Measurements from ENCODE around the gene ANO5.

ANO5 gene

DNA sequence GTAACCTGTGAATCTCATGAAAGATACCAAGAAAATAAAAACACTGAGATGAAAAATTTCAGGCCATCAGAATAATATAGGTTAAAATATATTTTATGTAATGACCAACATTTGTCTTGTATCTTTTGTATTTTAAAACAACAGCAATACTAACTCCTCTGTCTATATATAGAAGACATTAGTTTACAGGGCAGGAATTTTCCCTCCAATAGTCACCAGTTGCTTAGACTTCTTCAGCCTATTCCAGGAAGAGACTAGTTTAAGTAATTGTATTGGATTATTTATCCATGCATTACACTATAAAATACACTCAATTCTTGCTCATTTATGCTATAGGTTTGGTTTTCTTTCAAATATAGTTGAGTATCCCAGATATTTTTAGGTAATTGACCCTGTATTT, 24.1 kb downstream of the ANO5 start:
- H3K4me3 ChIP-seq (ENCODE audit: low read depth, low read length), result no peak overlapping the region
- ChIA-PET POLR2A (no interaction called here), CTCF (no interaction called here)
- no peak for DNase-seq (ENCODE audit: low read depth, low spot score)
- no peak for TF ChIP-seq CTCF (IDR thresholded peaks at IDR 0.05; ENCODE audit: insufficient read depth, low read length, missing control alignments)

GRCh38 chr11:22221143-22221542, 28.3 kb downstream of the ANO5 start:
- no peak for DNase-seq (ENCODE audit: low read depth, low spot score)
- POLR2A ChIA-PET, result no interaction called here
- CTCF ChIA-PET, result no interaction called here
- no peak overlapping the region for H3K4me3 ChIP-seq (ENCODE audit: low read depth, low read length)
- no peak for TF ChIP-seq CTCF (IDR thresholded peaks at IDR 0.05; ENCODE audit: insufficient read depth, low read length, missing control alignments)

GRCh38 chr11:22225190-22225589, 32.3 kb downstream of the ANO5 start:
- no peak overlapping the region for H3K4me3 ChIP-seq (ENCODE audit: low read depth, low read length)
- ChIA-PET CTCF (no interaction called here), POLR2A (no interaction called here)
- TF ChIP-seq CTCF (IDR thresholded peaks at IDR 0.05; ENCODE audit: insufficient read depth, low read length, missing control alignments), result no peak
- DNase-seq (ENCODE audit: low read depth, low spot score), result no peak

- no peak for DNase-seq (ENCODE audit: low read depth, low spot score)
- no peak overlapping the region for H3K4me3 ChIP-seq (ENCODE audit: low read depth, low read length)
- no peak for TF ChIP-seq CTCF (IDR thresholded peaks at IDR 0.05; ENCODE audit: insufficient read depth, low read length, missing control alignments)
- POLR2A ChIA-PET, result no interaction called here
- CTCF ChIA-PET, result no interaction called here
These were observed 41.9 kb downstream of the ANO5 start for GRCh38 chr11:22234743-22235142.

- peak; percentile 50 for TF ChIP-seq CTCF (IDR thresholded peaks at IDR 0.05; ENCODE audit: insufficient read depth, low read length, missing control alignments)
- ChIA-PET POLR2A (no interaction called here), CTCF (interaction anchor here (0.8 to 1.5 kb wide), 4 partner anchors 33 to 544 kb away, joined by 3 to 7 read pairs (median 4); no protein-coding TSS in a partner anchor)
- no peak for DNase-seq (ENCODE audit: low read depth, low spot score)
- H3K4me3 ChIP-seq (ENCODE audit: low read depth, low read length), result no peak overlapping the region
These were observed 52.2 kb downstream of the ANO5 start for GRCh38 chr11:22244986-22245592.

DNA sequence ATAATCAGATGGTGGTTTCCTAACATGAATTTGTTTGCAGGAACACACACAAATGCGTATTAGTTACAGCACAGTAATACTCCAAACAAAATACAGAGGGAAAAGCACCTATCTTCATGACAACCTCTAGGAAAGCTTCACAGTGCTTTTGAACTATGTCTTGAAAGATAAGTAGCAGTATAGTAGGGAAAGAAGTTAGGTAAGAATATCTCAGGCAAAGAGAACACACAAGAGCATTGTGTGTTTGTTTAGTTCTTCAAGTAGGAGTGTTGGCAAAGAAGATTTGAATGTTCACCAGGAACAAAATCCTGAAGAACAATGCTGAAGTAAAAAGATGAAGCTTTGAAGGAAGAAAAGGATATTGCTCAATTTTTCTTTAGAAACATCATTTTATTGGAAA, 54.1 kb downstream of the ANO5 start:
- ChIA-PET CTCF (no interaction called here), POLR2A (no interaction called here)
- no peak overlapping the region for H3K4me3 ChIP-seq (ENCODE audit: low read depth, low read length)
- DNase-seq (ENCODE audit: low read depth, low spot score), result no peak
- no peak for TF ChIP-seq CTCF (IDR thresholded peaks at IDR 0.05; ENCODE audit: insufficient read depth, low read length, missing control alignments)

Data from AG04449 (cell line).